GM19351 (cell line): ENCODE results near the gene TMEM115.
A peak's percentile ranks its signal among the peaks of the same experiment; 100 is the strongest.

Source experiments
- ATAC-seq: cut with Tn5 transposase; IDR thresholded peaks from one replicate; pipeline ENCODE4 v1.9.1; 2021; ENCODE audit warnings: mild to moderate bottlenecking, moderate library complexity; ENCODE audit not compliant: unreplicated experiment

TMEM115 gene

GRCh38 chr3:50358911-50359759 is at the start of gene TMEM115:
Gene TMEM115, minus strand, starts transcription at chr3:50359521. Its CDS starts 458 bp downstream, at chr3:50359063.
- ATAC-seq = peak; percentile 99

- no peak for ATAC-seq
Observed at GRCh38 chr3:50408443-50408944, 49.2 kb upstream of the TMEM115 start.

- ATAC-seq = no peak
Observed at GRCh38 chr3:50406487-50406886, 47.2 kb upstream of the TMEM115 start.

GRCh38 chr3:50405249-50405648 is 45.9 kb upstream of the TMEM115 start:
- ATAC-seq = no peak

GRCh38 chr3:50401978-50402595 is 42.8 kb upstream of the TMEM115 start:
- ATAC-seq = no peak

- ATAC-seq = no peak
Observed at GRCh38 chr3:50396502-50396901, 37.2 kb upstream of the TMEM115 start.

- no peak for ATAC-seq
Observed at GRCh38 chr3:50395070-50395860, 35.9 kb upstream of the TMEM115 start.

GRCh38 chr3:50393061-50393460 is 33.7 kb upstream of the TMEM115 start:
- ATAC-seq = no peak

- no peak for ATAC-seq
Observed at GRCh38 chr3:50392101-50392715, 32.9 kb upstream of the TMEM115 start.

- no peak for ATAC-seq
Observed at GRCh38 chr3:50390508-50391224, 31.3 kb upstream of the TMEM115 start.

GRCh38 chr3:50389414-50389767 is 30.1 kb upstream of the TMEM115 start:
- no peak for ATAC-seq

GRCh38 chr3:50388720-50389413 is 29.5 kb upstream of the TMEM115 start:
- no peak for ATAC-seq

GRCh38 chr3:50388016-50388719 is 28.8 kb upstream of the TMEM115 start:
- no peak for ATAC-seq

- ATAC-seq = no peak
Observed at GRCh38 chr3:50385754-50386153, 26.4 kb upstream of the TMEM115 start.

GRCh38 chr3:50383750-50384149 is 24.4 kb upstream of the TMEM115 start:
- ATAC-seq = no peak

- no peak for ATAC-seq
Observed at GRCh38 chr3:50382722-50383121, 23.4 kb upstream of the TMEM115 start.

- ATAC-seq = no peak
Observed at GRCh38 chr3:50381383-50381782, 22.1 kb upstream of the TMEM115 start.

- no peak for ATAC-seq
Observed at GRCh38 chr3:50380405-50381085, 21.2 kb upstream of the TMEM115 start.

- ATAC-seq = no peak
Observed at GRCh38 chr3:50378757-50379156, 19.4 kb upstream of the TMEM115 start.
